DMS79 (cell line): ENCODE data around the gene LMO4.

Experiments used
- DNase-seq: peaks from one replicate; lab custom pipeline; 2025; lab: John Stamatoyannopoulos, UW

LMO4 gene, protein sequence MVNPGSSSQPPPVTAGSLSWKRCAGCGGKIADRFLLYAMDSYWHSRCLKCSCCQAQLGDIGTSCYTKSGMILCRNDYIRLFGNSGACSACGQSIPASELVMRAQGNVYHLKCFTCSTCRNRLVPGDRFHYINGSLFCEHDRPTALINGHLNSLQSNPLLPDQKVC

GRCh38 chr1:87328272-87329050 is at the start of gene LMO4:
Gene LMO4, plus strand, starts transcription at chr1:87328880. Its CDS starts 3,136 bp downstream, at chr1:87332016.
- DNase-seq = peak; percentile 93

- no peak for DNase-seq
Observed at GRCh38 chr1:87279536-87279875, 49.2 kb upstream of the LMO4 start.

DNA sequence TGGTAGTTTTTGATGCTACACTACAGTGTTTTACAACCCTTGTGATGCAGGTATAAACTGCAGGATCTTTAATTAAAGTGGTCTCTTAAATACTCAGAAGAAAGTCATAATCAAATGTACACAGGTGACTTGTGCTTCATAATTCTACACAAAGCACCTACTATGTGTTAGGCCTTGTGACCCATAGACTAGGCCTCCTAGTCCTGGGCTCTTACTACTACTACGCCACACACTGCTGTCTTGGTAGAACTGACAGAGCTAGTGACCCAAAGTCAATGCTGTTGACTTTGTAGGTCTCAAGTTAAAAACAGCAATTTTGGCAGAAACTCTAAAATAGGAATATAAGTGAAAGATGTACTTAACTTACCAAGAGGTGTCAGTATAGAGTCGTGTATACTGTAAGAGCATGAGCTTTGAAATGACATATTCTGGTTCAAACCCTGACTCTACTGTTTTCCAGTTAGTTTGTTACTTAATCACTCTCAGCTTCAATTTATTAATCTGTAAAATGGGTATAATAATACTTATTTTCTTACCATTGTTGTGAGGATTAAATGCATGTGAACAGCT is 48.6 kb upstream of the LMO4 start:
- no peak for DNase-seq

GRCh38 chr1:87284456-87285240 is 44.0 kb upstream of the LMO4 start:
- no peak for DNase-seq

GRCh38 chr1:87291107-87291506 is 37.6 kb upstream of the LMO4 start:
- no peak for DNase-seq

GRCh38 chr1:87292684-87293493 is 35.8 kb upstream of the LMO4 start:
- DNase-seq = no peak

- no peak for DNase-seq
Observed at GRCh38 chr1:87294633-87295032, 34.0 kb upstream of the LMO4 start.

GRCh38 chr1:87295445-87296110 is 33.1 kb upstream of the LMO4 start:
- DNase-seq = no peak

GRCh38 chr1:87296206-87296605 is 32.5 kb upstream of the LMO4 start:
- no peak for DNase-seq

DNA sequence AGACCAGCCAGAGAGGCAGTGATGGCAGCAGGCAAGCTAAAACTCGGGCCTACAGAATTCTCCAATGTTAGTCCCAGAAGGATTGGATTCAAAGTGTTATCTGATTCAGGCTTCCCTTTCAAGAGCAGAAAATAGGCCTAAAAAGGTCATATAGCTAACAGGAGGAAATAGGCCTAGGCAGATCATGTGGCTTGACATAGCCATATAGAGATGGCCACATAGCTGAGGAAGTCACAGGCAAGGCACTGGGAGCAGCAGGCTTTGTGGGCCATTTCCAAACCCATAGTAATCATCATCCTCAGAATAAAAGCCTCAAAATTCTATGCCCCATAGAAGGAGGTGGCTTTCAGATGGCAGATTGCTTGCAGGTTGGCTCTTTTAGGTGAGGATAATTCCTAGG is 29.0 kb upstream of the LMO4 start:
- no peak for DNase-seq

DNA sequence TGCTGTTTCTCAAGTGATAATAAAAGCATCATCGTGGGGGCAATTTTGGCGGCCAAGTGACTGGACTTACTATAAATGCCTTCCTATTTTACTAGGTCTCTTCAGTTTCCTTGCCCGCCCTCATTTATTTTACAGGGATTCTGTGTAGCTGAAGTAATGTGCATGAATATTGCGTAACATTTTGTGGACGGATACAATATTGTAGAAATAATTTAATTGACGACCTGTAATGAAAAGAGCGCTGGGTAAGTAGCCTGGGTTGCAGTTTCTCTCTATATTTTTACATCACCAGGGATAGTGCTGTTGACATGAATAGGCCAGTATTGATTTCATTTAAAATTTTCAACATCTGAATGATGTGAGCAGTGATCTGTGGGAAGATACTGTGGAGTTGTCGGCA is 28.1 kb upstream of the LMO4 start:
- no peak for DNase-seq

GRCh38 chr1:87305151-87305550 is 23.5 kb upstream of the LMO4 start:
- DNase-seq = no peak

GRCh38 chr1:87305762-87306161 is 22.9 kb upstream of the LMO4 start:
- DNase-seq = no peak

DNA sequence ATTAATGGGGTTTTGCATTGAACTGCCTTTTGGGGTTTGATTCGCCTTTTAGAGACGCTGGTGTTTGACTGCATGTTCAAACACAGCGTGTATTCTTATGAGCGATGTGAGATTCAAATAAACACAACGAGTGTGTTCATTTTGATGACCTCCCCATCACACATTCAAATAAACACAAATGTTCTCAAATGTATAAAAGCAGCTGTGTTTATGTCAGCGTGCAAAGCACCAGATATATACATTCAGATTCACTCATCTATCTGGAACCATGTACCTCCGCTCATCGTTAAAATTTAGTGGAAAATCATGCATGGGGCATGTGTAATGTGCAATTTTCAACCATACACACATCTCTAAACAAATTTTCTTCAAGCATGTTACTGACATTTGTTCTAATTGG is 21.4 kb upstream of the LMO4 start:
- DNase-seq = no peak

DNA sequence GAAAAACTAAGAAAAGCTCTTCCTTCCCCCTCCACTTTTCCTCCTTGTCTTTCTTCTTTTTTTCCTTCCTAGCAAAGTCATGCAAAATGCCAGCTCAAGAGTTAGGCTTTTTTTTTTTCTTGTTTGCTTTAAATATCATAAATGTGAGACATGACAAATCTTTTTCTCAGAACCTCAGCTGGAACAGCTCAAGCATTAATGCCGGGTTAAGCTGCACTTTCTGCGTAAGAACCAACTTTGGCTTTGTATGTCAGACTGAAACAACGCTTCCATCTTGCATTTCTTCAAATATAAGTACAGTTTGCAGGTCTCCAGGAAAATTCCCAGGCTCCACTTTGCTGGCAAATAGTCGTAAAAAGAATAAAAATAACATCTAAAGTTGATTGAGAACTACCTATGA is 20.7 kb upstream of the LMO4 start:
- no peak for DNase-seq

- no peak for DNase-seq
Observed at GRCh38 chr1:87314091-87314490, 14.6 kb upstream of the LMO4 start.

DNA sequence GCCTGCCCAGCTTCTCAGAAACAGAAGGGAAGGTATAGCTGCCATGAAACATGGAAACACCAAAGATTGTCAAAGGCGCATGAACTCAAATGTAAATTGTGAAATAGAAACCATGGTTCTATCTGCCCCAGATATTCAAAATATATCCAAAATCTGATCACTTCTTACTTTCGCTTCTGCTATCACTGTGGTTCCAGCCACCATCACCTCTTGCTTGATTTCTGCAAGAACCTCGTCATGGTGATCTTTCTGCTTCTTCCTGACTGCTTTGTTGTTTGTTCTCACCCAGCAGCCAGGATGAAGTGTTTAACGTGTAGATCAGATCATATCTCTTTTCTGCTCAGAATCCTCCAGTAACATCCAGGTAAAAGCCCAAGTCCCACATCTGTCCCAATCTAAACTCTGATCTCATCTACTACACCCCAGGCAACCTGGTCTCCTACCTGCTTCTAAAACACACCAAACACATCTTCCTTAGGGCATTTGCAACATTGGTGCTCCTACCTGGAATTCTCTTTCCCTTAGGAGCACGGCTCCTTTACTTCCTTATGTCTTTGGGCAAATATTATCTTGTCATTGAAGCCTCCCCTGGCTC is 10.5 kb upstream of the LMO4 start:
- no peak for DNase-seq

GRCh38 chr1:87318806-87319205 is 9.9 kb upstream of the LMO4 start:
- DNase-seq = no peak

- peak; percentile 19 for DNase-seq
Observed at GRCh38 chr1:87325982-87326738, 2.5 kb upstream of the LMO4 start.
